Type B pancreatic cell (in vitro differentiated cells): ENCODE data around the gene HAPSTR1. TPM values are rescaled to one million over a fixed set of nuclear protein-coding genes. Genes with fewer than 3 reads are reported as not detected.

ENCODE experiments used
- DNase-seq: peaks from one replicate; pipeline ENCODE4 v3.0.0; 2021; ENCODE audit warnings: mixed read lengths; ENCODE audit not compliant: unreplicated experiment; ENCODE audit errors: extremely low spot score
- H3K27ac Mint-ChIP-seq: 2 replicates; pipeline ENCODE4 v1.8.0; 2021; ENCODE audit warnings: mild to moderate bottlenecking, mixed read lengths
- H3K27me3 Mint-ChIP-seq: 2 replicates; pipeline ENCODE4 v1.8.0; 2021; ENCODE audit warnings: mixed read lengths
- H3K36me3 Mint-ChIP-seq: 2 replicates; pipeline ENCODE4 v1.8.0; 2021; ENCODE audit warnings: mixed read lengths
- H3K4me1 Mint-ChIP-seq: one replicate; pipeline ENCODE4 v1.8.0; 2021; ENCODE audit warnings: mixed read lengths; ENCODE audit not compliant: unreplicated experiment
- H3K4me3 Mint-ChIP-seq: 2 replicates; pipeline ENCODE4 v1.8.0; 2021; ENCODE audit warnings: mild to moderate bottlenecking, mixed read lengths
- H3K9me3 Mint-ChIP-seq: 2 replicates; pipeline ENCODE4 v1.8.0; 2021; ENCODE audit warnings: mixed read lengths
- total RNA-seq: library from RNA; stranded (reverse); gene quantifications from 2 replicates; pipeline ENCODE4 v1.2.1, GENCODE V29; 2021; ENCODE audit warnings: low replicate concordance
- TF ChIP-seq, protein P1 (sequence below): fragments of 200-600 bp; sonication (generic); conservative IDR thresholded peaks from 2 replicates; pipeline ENCODE4 v1.5.0; 2021; ENCODE audit warnings: antibody characterized with exemption, mild to moderate bottlenecking

HAPSTR1 gene
- total RNA-seq, 1 donor from 2014 or later = 66.2 TPM

DNA sequence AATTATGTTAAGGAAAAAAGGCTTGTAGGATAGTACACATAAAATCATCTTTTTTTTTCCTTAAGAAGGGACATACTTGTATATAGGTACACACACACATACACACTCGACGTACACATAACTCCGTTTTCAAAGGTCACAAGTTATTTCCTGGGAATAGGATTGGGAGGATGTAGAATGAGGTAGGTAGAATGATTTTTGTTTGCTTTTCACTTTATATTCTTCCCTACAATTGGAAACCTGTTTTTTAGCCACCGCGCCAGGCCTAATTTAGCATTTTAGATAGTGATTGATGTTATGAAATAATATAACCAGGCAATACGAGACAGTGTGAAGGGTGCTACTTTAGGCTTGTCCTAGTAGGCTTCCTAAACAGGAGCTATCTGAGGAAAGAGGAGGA, 1.8 kb upstream of the HAPSTR1 start:
- peaks cover 14% of the 10 kb centered on the region for H3K27me3 Mint-ChIP-seq
- peaks cover 12% of the 10 kb centered on the region for H3K4me1 Mint-ChIP-seq
- no peak for DNase-seq
- peak overlapping the region; percentile 88 for H3K4me3 Mint-ChIP-seq
- H3K27ac Mint-ChIP-seq = peak overlapping the region; percentile 74
- no peaks in the 10 kb centered on the region for H3K9me3 Mint-ChIP-seq
- peaks cover 16% of the 10 kb centered on the region for H3K36me3 Mint-ChIP-seq
- TF ChIP-seq, protein P1, sequence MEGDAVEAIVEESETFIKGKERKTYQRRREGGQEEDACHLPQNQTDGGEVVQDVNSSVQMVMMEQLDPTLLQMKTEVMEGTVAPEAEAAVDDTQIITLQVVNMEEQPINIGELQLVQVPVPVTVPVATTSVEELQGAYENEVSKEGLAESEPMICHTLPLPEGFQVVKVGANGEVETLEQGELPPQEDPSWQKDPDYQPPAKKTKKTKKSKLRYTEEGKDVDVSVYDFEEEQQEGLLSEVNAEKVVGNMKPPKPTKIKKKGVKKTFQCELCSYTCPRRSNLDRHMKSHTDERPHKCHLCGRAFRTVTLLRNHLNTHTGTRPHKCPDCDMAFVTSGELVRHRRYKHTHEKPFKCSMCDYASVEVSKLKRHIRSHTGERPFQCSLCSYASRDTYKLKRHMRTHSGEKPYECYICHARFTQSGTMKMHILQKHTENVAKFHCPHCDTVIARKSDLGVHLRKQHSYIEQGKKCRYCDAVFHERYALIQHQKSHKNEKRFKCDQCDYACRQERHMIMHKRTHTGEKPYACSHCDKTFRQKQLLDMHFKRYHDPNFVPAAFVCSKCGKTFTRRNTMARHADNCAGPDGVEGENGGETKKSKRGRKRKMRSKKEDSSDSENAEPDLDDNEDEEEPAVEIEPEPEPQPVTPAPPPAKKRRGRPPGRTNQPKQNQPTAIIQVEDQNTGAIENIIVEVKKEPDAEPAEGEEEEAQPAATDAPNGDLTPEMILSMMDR = no peak

GRCh38 chr16:9090101-9090959, 1.1 kb upstream of the HAPSTR1 start:
- peaks cover 16% of the 10 kb centered on the region for H3K36me3 Mint-ChIP-seq
- peaks cover 14% of the 10 kb centered on the region for H3K27me3 Mint-ChIP-seq
- peak overlapping the region; percentile 88 for H3K4me3 Mint-ChIP-seq
- peaks cover 13% of the 10 kb centered on the region for H3K4me1 Mint-ChIP-seq
- peak overlapping the region; percentile 93 for H3K27ac Mint-ChIP-seq
- TF ChIP-seq, protein P1 = no peak
- no peaks in the 10 kb centered on the region for H3K9me3 Mint-ChIP-seq
- peak; percentile 74 for DNase-seq

- TF ChIP-seq, protein P1 = no peak
- Mint-ChIP-seq H3K9me3 (no peaks in the 10 kb centered on the region), H3K27ac (no peak overlapping the region), H3K27me3 (peaks cover 14% of the 10 kb centered on the region), H3K4me1 (peaks cover 23% of the 10 kb centered on the region), H3K4me3 (peak overlapping the region; percentile 60), H3K36me3 (peaks cover 24% of the 10 kb centered on the region)
- peak; percentile 74 for DNase-seq
Measured at GRCh38 chr16:9091867-9092281, 430 bp downstream of the HAPSTR1 start.

DNA sequence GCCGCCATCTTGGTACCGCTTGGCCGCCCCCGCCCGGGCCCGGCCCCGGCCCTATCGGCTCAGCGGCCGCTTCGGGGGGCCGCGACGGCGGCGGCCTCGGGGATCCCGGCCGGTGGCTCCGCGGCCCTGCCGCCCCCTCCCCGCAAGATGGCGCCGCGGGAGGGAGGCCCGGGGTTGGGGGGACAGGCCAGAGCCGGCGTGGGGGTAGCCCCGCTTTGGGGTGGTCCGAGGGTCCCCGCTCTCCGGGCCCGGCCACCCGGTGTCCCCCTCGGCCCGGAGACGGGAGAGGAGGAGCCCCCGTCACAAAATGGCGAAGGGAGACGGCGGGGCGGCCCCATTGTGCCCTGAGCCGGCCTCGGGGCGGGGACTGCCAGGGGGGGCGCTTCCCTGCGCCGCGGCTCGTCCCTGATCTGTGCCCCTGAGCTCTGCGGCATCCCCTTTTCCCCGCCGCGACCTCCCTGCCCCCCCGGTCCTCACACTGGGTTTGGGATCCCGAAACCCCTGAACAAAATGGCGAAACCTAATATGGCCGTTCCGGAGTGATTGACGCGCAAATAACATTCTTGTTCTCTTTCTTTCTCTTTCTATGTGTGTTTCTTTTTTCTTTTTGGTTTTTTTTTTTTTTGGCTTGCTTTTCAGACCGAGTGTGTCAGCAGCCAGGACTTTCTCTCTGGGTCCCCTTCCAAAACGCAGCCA, 986 bp downstream of the HAPSTR1 start:
- Mint-ChIP-seq H3K9me3 (no peaks in the 10 kb centered on the region), H3K27ac (peak overlapping the region; percentile 99), H3K4me3 (peak overlapping the region; percentile 99), H3K36me3 (peaks cover 24% of the 10 kb centered on the region), H3K4me1 (peaks cover 24% of the 10 kb centered on the region), H3K27me3 (peaks cover 14% of the 10 kb centered on the region)
- peak; percentile 73 for DNase-seq
- TF ChIP-seq, protein P1 = no peak

- Mint-ChIP-seq H3K4me1 (peaks cover 29% of the 10 kb centered on the region), H3K9me3 (no peaks in the 10 kb centered on the region), H3K27me3 (peaks cover 14% of the 10 kb centered on the region), H3K4me3 (peak overlapping the region; percentile 99), H3K36me3 (peaks cover 30% of the 10 kb centered on the region), H3K27ac (peak overlapping the region; percentile 99)
- no peak for DNase-seq
- TF ChIP-seq, protein P1 = no peak
Measured at GRCh38 chr16:9092978-9093344, 1.5 kb downstream of the HAPSTR1 start.
